GM23338 (cell line): Measurements from ENCODE around the gene RIOK3.

Experiments
- CREB1 ChIP-seq: fragments of 250-450 bp; sonication (Bioruptor Pico); IDR thresholded peaks from 2 replicates; pipeline ENCODE4 v1.5.0; 2020; ENCODE audit warnings: low read depth, mild to moderate bottlenecking, moderate library complexity
- CTCF ChIP-seq, 2 experiments: fragments of 200-600 bp in 1 of 2; sonication (generic) in 1 of 2; conservative IDR thresholded peaks; 2 replicates each; pipeline versions ENCODE4 v1.5.1 to v1.6.1; 2016 to 2017; ENCODE audit warnings: antibody characterized with exemption in 2 of 2, low read depth in 2 of 2, mild to moderate bottlenecking in 2 of 2, moderate library complexity in 1 of 2
- EZH2 ChIP-seq: fragments of 200-600 bp; sonication (generic); IDR thresholded peaks from one replicate; pipeline ENCODE4 v1.8.0; 2017; ENCODE audit warnings: antibody characterized with exemption, mild to moderate bottlenecking, low read depth; ENCODE audit not compliant: unreplicated experiment
- EZH2phosphoT487 ChIP-seq: fragments of 200-600 bp; sonication (generic); IDR thresholded peaks from one replicate; pipeline ENCODE4 v1.8.1; 2018; ENCODE audit warnings: antibody characterized with exemption; ENCODE audit not compliant: unreplicated experiment
- JUNB ChIP-seq: IDR thresholded peaks from one replicate; pipeline ENCODE4 v1.6.1; 2016; ENCODE audit warnings: antibody characterized with exemption; ENCODE audit not compliant: unreplicated experiment
- NANOG ChIP-seq: IDR thresholded peaks from 2 replicates; pipeline ENCODE4 v1.6.1; 2016; ENCODE audit warnings: antibody characterized with exemption, borderline replicate concordance
- POLR2AphosphoS5 ChIP-seq: IDR thresholded peaks from 2 replicates; pipeline ENCODE4 v1.6.1; 2016; ENCODE audit warnings: antibody characterized with exemption, low read depth
- REST ChIP-seq: IDR thresholded peaks from one replicate; pipeline ENCODE4 v1.6.1; 2018; ENCODE audit warnings: antibody characterized with exemption; ENCODE audit not compliant: unreplicated experiment
- STAT1 ChIP-seq: IDR thresholded peaks from one replicate; pipeline ENCODE4 v1.6.1; 2016; ENCODE audit warnings: antibody characterized with exemption; ENCODE audit not compliant: unreplicated experiment
- ZNF114 ChIP-seq: fragments of 250-450 bp; sonication (Bioruptor Pico); IDR thresholded peaks from 2 replicates; pipeline ENCODE4 v1.5.0; 2020; ENCODE audit warnings: mild to moderate bottlenecking, moderate library complexity
- ZNF331 ChIP-seq: fragments of 250-450 bp; sonication (Bioruptor Pico); IDR thresholded peaks from 2 replicates; pipeline ENCODE4 v1.5.0; 2020; ENCODE audit warnings: low read depth, mild to moderate bottlenecking, moderate library complexity
- TF ChIP-seq, protein P1 (sequence below): IDR thresholded peaks from 2 replicates; pipeline ENCODE4 v1.6.1; 2016; ENCODE audit warnings: antibody characterized with exemption

DNA sequence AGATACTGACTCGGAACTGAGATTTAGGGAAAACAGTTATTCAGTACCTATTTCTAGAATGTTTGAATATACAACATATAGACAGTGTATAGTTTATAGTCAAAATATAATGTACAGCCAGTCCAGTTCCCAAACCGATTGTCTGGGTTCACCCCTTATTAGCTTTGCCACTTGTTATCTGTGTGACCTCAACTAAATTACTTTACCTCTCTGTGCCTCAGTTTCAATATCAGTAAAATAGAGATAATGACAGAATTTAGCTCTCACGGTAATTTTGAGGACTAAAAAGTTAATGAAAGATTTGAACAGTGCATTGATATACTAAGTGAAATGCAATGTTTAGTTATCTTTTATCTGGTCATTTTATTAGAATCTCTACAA is 750 bp upstream of the RIOK3 start:
- TF ChIP-seq POLR2AphosphoS5 (no peak), REST (no peak), CTCF (conservative IDR thresholded peaks at IDR 0.05; ENCODE audit: low read depth in 2 of 2) (no peak), EZH2 (no peak), EZH2phosphoT487 (no peak), CREB1 (CRISPR knock-in tag) (no peak), ZNF114 (CRISPR knock-in tag) (no peak), JUNB (no peak), ZNF331 (CRISPR knock-in tag) (no peak), NANOG (no peak), STAT1 (no peak)
- TF ChIP-seq, protein P1, sequence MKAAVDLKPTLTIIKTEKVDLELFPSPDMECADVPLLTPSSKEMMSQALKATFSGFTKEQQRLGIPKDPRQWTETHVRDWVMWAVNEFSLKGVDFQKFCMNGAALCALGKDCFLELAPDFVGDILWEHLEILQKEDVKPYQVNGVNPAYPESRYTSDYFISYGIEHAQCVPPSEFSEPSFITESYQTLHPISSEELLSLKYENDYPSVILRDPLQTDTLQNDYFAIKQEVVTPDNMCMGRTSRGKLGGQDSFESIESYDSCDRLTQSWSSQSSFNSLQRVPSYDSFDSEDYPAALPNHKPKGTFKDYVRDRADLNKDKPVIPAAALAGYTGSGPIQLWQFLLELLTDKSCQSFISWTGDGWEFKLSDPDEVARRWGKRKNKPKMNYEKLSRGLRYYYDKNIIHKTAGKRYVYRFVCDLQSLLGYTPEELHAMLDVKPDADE, result no peak
